ENCODE data around the gene PREX1.

The PREX1 gene

GRCh38 chr20:48803176-48804053 lies 24.4 kb downstream of the PREX1 start:
- ATAC-seq (ENCODE audit: low read depth), result no peak
- Histone ChIP-seq H3K4me3 (ENCODE audit: severe bottlenecking) (no peak overlapping the region), H3K9me3 (ENCODE audit: severe bottlenecking) (peaks cover 7% of the 10 kb centered on the region), H3K27ac (ENCODE audit: poor library complexity, severe bottlenecking) (no peak overlapping the region), H3K4me1 (ENCODE audit: insufficient read depth, poor library complexity, severe bottlenecking) (no peaks in the 10 kb centered on the region), H3K36me3 (ENCODE audit: low read depth) (no peaks in the 10 kb centered on the region), H3K27me3 (ENCODE audit: insufficient read depth, poor library complexity, severe bottlenecking) (no peaks in the 10 kb centered on the region)
- TF ChIP-seq CTCF (IDR thresholded peaks at IDR 0.05; ENCODE audit: poor library complexity, severe bottlenecking), result no peak
- no peak for DNase-seq (ENCODE audit: low spot score)

- no peaks in the 10 kb centered on the region for H3K27me3 ChIP-seq (ENCODE audit: insufficient read depth, poor library complexity, severe bottlenecking)
- ATAC-seq (ENCODE audit: low read depth), result no peak
- no peaks in the 10 kb centered on the region for H3K4me1 ChIP-seq (ENCODE audit: insufficient read depth, poor library complexity, severe bottlenecking)
- TF ChIP-seq CTCF (IDR thresholded peaks at IDR 0.05; ENCODE audit: poor library complexity, severe bottlenecking), result no peak
- no peak overlapping the region for H3K4me3 ChIP-seq (ENCODE audit: severe bottlenecking)
- H3K9me3 ChIP-seq (ENCODE audit: severe bottlenecking), result peaks cover 7% of the 10 kb centered on the region
- H3K36me3 ChIP-seq (ENCODE audit: low read depth), result no peaks in the 10 kb centered on the region
- no peak for DNase-seq (ENCODE audit: low spot score)
- H3K27ac ChIP-seq (ENCODE audit: poor library complexity, severe bottlenecking), result no peak overlapping the region
Observed at GRCh38 chr20:48802647-48803046, 25.2 kb downstream of the PREX1 start.

- ATAC-seq (ENCODE audit: low read depth), result no peak
- no peak for DNase-seq (ENCODE audit: low spot score)
- no peak for TF ChIP-seq CTCF (IDR thresholded peaks at IDR 0.05; ENCODE audit: poor library complexity, severe bottlenecking)
Observed at GRCh38 chr20:48802216-48802615, 25.6 kb downstream of the PREX1 start.

GRCh38 chr20:48801197-48801596 lies 26.6 kb downstream of the PREX1 start:
- DNase-seq (ENCODE audit: low spot score), result no peak
- Histone ChIP-seq H3K4me3 (ENCODE audit: severe bottlenecking) (no peak overlapping the region), H3K36me3 (ENCODE audit: low read depth) (no peaks in the 10 kb centered on the region), H3K4me1 (ENCODE audit: insufficient read depth, poor library complexity, severe bottlenecking) (no peaks in the 10 kb centered on the region), H3K27me3 (ENCODE audit: insufficient read depth, poor library complexity, severe bottlenecking) (no peaks in the 10 kb centered on the region), H3K27ac (ENCODE audit: poor library complexity, severe bottlenecking) (no peak overlapping the region), H3K9me3 (ENCODE audit: severe bottlenecking) (no peaks in the 10 kb centered on the region)
- TF ChIP-seq CTCF (IDR thresholded peaks at IDR 0.05; ENCODE audit: poor library complexity, severe bottlenecking), result no peak
- ATAC-seq (ENCODE audit: low read depth), result no peak

More at GRCh38 chr20:48802216-48802615, 25.6 kb downstream of the PREX1 start:
- peaks cover 5% of the 10 kb centered on the region for H3K9me3 ChIP-seq (ENCODE audit: severe bottlenecking)
- H3K4me3 ChIP-seq (ENCODE audit: severe bottlenecking), result no peak overlapping the region
- no peaks in the 10 kb centered on the region for H3K27me3 ChIP-seq (ENCODE audit: insufficient read depth, poor library complexity, severe bottlenecking)
- no peak overlapping the region for H3K27ac ChIP-seq (ENCODE audit: poor library complexity, severe bottlenecking)
- no peaks in the 10 kb centered on the region for H3K36me3 ChIP-seq (ENCODE audit: low read depth)
- no peaks in the 10 kb centered on the region for H3K4me1 ChIP-seq (ENCODE audit: insufficient read depth, poor library complexity, severe bottlenecking)

- Histone ChIP-seq H3K4me1 (ENCODE audit: insufficient read depth, poor library complexity, severe bottlenecking) (no peaks in the 10 kb centered on the region), H3K27ac (ENCODE audit: poor library complexity, severe bottlenecking) (no peak overlapping the region), H3K9me3 (ENCODE audit: severe bottlenecking) (no peaks in the 10 kb centered on the region), H3K4me3 (ENCODE audit: severe bottlenecking) (no peak overlapping the region), H3K27me3 (ENCODE audit: insufficient read depth, poor library complexity, severe bottlenecking) (no peaks in the 10 kb centered on the region), H3K36me3 (ENCODE audit: low read depth) (no peaks in the 10 kb centered on the region)
- no peak for TF ChIP-seq CTCF (IDR thresholded peaks at IDR 0.05; ENCODE audit: poor library complexity, severe bottlenecking)
- no peak for DNase-seq (ENCODE audit: low spot score)
- ATAC-seq (ENCODE audit: low read depth), result no peak
Observed at GRCh38 chr20:48800177-48800576, 27.6 kb downstream of the PREX1 start.
